MCF 10A (cell line): Measurements from ENCODE around the gene TUBGCP2. TPM values are rescaled to one million over a fixed set of nuclear protein-coding genes. Genes with fewer than 3 reads are reported as not detected.

ENCODE experiments used
- BruUV-seq: library from RNA; stranded (reverse); fragments of 400-500 nt; replicated peaks from 2 replicates; lab custom pipeline; 2021; lab: Mats Ljungman, UMichigan
- CTCF ChIA-PET: fragments of 300-600 bp; sonication (Branson Sonifier 250); formaldehyde crosslinking; extraction: SDS; loops from one replicate; lab custom pipeline; 2021; ENCODE audit warnings: antibody characterized with exemption, inconsistent platforms; lab: Yijun Ruan, JAX
- POLR2A ChIA-PET: fragments of 300-600, 350-650 bp; sonication (Branson Sonifier 250); formaldehyde crosslinking; extraction: SDS; loops from one replicate; lab custom pipeline; 2020; ENCODE audit warnings: antibody characterized with exemption, inconsistent platforms; lab: Yijun Ruan, JAX
- DNase-seq: peaks from one replicate; pipeline ENCODE4 v3.0.0-alpha.2; 2018; ENCODE audit not compliant: unreplicated experiment
- H3K27ac Mint-ChIP-seq: one replicate; pipeline ENCODE4 v1.8.0; 2022; ENCODE audit warnings: mild to moderate bottlenecking, low read depth, mixed read lengths; ENCODE audit not compliant: unreplicated experiment
- H3K27me3 Mint-ChIP-seq: one replicate; pipeline ENCODE4 v1.8.0; 2022; ENCODE audit warnings: mixed read lengths; ENCODE audit not compliant: insufficient read depth, unreplicated experiment
- H3K36me3 Mint-ChIP-seq: one replicate; pipeline ENCODE4 v1.8.0; 2022; ENCODE audit warnings: mild to moderate bottlenecking, moderate library complexity, mixed read lengths; ENCODE audit not compliant: insufficient read depth, unreplicated experiment
- H3K4me1 Mint-ChIP-seq: one replicate; pipeline ENCODE4 v1.8.0; 2022; ENCODE audit warnings: mixed read lengths; ENCODE audit not compliant: insufficient read depth, unreplicated experiment
- H3K4me3 Mint-ChIP-seq: one replicate; pipeline ENCODE4 v1.8.0; 2022; ENCODE audit warnings: mild to moderate bottlenecking, moderate library complexity, mixed read lengths; ENCODE audit not compliant: unreplicated experiment
- H3K9me3 Mint-ChIP-seq: one replicate; pipeline ENCODE4 v1.8.0; 2022; ENCODE audit warnings: mixed read lengths; ENCODE audit not compliant: unreplicated experiment
- intact Hi-C: fragments of 100-400 bp; cut with micrococcal nuclease; formaldehyde crosslinking; loops from 2 replicates; pipeline ENCODE4 v1.14.1; 2022
- total RNA-seq: library from RNA; stranded (reverse); gene quantifications from 2 replicates; pipeline ENCODE4 v1.2.3, GENCODE V29; 2022
- TF ChIP-seq, protein P1 (sequence below): fragments of 200-600 bp; IDR thresholded peaks from one replicate; pipeline ENCODE4 v1.8.0; 2022; ENCODE audit warnings: antibody characterized with exemption, mild to moderate bottlenecking; ENCODE audit not compliant: unreplicated experiment

TUBGCP2 gene
- total RNA-seq, 1 experiment from 2014 or later, result 95.9 TPM

DNA sequence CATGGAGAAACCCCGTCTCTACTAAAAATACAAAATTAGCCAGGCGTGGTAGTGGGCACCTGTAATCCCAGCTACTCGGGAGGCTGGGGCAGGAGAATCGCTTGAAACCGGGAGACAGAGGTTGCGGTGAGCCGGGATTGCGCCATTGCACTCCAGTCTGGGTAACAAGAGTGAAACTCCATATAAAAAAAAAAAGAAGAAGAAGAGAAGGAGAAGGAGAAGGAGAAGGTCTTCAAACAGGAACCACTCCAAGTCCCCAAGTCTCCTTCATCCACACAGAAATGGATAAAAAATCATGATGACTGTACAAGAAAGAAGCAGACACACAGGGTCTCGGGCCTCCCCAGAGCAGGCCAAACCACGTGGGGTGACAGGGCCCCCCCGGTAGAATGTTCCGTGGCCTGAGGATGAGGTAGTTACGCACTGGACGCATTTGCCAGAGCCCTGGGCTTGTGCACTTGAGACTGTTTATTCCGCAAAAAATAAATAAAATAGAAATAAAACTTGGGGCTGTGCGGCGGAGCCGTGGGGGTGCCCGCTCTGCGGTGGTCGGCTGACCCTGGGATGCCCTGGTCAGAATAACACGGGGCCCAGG, 55.2 kb downstream of the TUBGCP2 start:
- no peak for DNase-seq
- BruUV-seq, result no TSS peak
- POLR2A ChIA-PET, result no interaction called here
- no peaks in the 10 kb centered on the region for H3K36me3 Mint-ChIP-seq
- H3K9me3 Mint-ChIP-seq, result no peaks in the 10 kb centered on the region
- peaks cover 14% of the 10 kb centered on the region for H3K27me3 Mint-ChIP-seq
- no peak overlapping the region for H3K4me3 Mint-ChIP-seq
- intact Hi-C loops, result no loop called here
- H3K4me1 Mint-ChIP-seq, result peaks cover 13% of the 10 kb centered on the region
- H3K27ac Mint-ChIP-seq, result no peak overlapping the region
- CTCF ChIA-PET, result interaction anchor here (0.7 kb wide), 1 partner anchor 560 kb away, joined by 3 read pairs; no protein-coding TSS in a partner anchor
- TF ChIP-seq, protein P1, sequence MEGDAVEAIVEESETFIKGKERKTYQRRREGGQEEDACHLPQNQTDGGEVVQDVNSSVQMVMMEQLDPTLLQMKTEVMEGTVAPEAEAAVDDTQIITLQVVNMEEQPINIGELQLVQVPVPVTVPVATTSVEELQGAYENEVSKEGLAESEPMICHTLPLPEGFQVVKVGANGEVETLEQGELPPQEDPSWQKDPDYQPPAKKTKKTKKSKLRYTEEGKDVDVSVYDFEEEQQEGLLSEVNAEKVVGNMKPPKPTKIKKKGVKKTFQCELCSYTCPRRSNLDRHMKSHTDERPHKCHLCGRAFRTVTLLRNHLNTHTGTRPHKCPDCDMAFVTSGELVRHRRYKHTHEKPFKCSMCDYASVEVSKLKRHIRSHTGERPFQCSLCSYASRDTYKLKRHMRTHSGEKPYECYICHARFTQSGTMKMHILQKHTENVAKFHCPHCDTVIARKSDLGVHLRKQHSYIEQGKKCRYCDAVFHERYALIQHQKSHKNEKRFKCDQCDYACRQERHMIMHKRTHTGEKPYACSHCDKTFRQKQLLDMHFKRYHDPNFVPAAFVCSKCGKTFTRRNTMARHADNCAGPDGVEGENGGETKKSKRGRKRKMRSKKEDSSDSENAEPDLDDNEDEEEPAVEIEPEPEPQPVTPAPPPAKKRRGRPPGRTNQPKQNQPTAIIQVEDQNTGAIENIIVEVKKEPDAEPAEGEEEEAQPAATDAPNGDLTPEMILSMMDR, result no peak

DNA sequence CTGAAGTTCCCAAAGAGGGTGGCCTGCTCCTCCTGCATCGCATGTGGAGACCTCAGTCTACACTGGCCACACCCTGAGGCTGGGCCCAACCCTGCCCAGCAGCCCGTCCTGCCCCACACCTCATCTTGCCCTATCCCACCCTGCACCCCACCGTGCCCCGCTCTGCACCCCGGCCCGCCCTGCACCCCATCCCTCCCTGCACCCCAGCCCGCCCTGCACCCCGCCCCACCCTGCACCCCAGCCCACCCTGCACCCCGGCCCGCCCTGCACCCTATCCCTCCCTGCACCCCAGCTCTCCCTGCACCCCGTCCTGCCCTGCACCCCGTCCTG, 56.5 kb downstream of the TUBGCP2 start:
- H3K27ac Mint-ChIP-seq, result no peak overlapping the region
- peaks cover under 1% of the 10 kb centered on the region for H3K4me1 Mint-ChIP-seq
- no peak for DNase-seq
- POLR2A ChIA-PET, result no interaction called here
- H3K27me3 Mint-ChIP-seq, result peaks cover 14% of the 10 kb centered on the region
- no peaks in the 10 kb centered on the region for H3K9me3 Mint-ChIP-seq
- CTCF ChIA-PET, result no interaction called here
- intact Hi-C loops, result no loop called here
- no peaks in the 10 kb centered on the region for H3K36me3 Mint-ChIP-seq
- TF ChIP-seq, protein P1, result no peak
- no peak overlapping the region for H3K4me3 Mint-ChIP-seq
- no TSS peak for BruUV-seq

DNA sequence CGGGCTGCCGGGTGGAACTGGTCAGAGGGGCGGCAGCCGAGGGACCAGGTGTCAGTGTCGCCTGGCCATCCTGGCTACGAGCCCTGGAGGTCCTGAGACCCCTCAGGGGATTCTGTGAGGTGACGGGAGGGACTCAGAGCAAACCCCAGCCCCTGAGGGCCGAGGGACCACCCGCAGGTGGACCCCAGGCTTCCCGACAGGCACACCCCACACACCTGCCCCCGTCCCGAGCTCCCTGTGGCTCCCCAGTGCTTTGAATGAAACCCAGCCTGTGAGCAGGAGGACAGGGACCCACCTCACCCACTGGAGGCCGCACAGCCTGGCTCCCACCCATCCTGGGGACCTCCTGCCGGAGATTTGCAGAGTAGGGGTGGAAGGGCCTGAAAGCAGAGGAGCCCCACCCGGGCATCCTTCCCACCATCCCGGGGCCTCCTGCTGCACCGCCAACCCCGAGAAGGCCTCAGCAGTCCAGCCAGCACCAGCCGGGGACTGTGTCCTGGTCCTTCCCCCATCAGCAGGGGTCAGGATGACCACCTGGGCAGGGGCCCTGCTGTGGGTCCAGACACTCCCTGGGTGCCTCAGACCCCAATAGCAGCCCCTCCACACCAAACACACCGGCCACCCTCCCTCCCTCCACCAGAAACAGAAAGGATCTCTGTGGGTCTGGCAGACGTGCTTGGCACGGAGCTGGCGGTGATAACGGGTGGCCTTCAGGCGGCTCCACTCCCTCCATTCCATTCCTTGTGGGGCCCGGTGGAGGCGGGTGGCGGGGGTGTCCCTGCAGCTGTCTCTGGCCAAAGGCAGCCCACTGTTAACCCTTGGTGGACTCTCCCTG, 57.1 kb downstream of the TUBGCP2 start:
- CTCF ChIA-PET, result no interaction called here
- no peak overlapping the region for H3K27ac Mint-ChIP-seq
- no peak overlapping the region for H3K4me3 Mint-ChIP-seq
- TF ChIP-seq, protein P1, result no peak
- intact Hi-C loops, result no loop called here
- H3K4me1 Mint-ChIP-seq, result no peaks in the 10 kb centered on the region
- POLR2A ChIA-PET, result no interaction called here
- H3K27me3 Mint-ChIP-seq, result peaks cover 14% of the 10 kb centered on the region
- BruUV-seq, result no TSS peak
- no peaks in the 10 kb centered on the region for H3K36me3 Mint-ChIP-seq
- H3K9me3 Mint-ChIP-seq, result no peaks in the 10 kb centered on the region
- DNase-seq, result no peak

DNA sequence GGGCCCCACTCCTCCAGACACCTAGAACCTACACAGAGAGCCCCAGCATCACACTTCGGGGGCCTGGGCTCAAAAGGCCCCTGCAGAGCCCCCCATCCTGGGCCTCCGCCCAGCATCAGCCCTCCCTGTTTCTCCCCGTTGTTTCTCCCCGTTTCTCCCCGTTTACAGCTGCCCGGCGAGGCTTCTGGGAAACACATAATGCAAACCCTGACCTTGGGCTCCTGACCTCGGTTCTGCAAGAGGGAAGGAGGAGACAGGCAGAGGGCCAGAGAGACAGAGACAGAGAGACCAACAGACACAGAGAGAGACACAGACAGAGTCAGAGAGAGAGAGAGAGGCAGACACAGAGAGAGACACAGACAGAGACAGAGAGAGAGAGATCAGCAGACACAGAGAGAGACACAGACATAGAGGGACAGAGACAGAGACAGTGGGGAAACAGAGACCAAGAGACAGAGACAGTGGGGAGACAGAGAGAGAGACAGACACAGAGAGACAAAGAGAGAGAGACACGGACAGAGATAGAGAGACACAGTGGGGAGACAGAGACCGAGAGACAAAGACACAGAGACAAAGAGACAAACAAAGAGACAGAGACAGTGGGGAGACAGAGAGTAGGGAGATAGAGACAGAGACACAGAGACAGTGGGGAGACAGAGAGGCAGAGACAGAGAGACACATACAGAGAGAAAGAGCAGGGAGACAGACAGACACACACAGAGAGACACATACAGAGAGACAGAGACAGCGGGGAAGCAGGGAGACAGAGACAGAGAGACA, 58.5 kb downstream of the TUBGCP2 start:
- no TSS peak for BruUV-seq
- Mint-ChIP-seq H3K4me3 (no peak overlapping the region), H3K27me3 (peaks cover 14% of the 10 kb centered on the region), H3K4me1 (no peaks in the 10 kb centered on the region), H3K9me3 (no peaks in the 10 kb centered on the region), H3K36me3 (no peaks in the 10 kb centered on the region), H3K27ac (no peak overlapping the region)
- TF ChIP-seq, protein P1, result no peak
- ChIA-PET POLR2A (no interaction called here), CTCF (no interaction called here)
- no peak for DNase-seq
- intact Hi-C loops, result no loop called here
